ENCODE data around the gene CRYGN. TPM values are rescaled to one million over a fixed set of nuclear protein-coding genes. Genes with fewer than 3 reads are reported as not detected.

CRYGN gene
- total RNA-seq, 2 experiments from 2014 or later = 0.34 to 0.50 TPM

DNA sequence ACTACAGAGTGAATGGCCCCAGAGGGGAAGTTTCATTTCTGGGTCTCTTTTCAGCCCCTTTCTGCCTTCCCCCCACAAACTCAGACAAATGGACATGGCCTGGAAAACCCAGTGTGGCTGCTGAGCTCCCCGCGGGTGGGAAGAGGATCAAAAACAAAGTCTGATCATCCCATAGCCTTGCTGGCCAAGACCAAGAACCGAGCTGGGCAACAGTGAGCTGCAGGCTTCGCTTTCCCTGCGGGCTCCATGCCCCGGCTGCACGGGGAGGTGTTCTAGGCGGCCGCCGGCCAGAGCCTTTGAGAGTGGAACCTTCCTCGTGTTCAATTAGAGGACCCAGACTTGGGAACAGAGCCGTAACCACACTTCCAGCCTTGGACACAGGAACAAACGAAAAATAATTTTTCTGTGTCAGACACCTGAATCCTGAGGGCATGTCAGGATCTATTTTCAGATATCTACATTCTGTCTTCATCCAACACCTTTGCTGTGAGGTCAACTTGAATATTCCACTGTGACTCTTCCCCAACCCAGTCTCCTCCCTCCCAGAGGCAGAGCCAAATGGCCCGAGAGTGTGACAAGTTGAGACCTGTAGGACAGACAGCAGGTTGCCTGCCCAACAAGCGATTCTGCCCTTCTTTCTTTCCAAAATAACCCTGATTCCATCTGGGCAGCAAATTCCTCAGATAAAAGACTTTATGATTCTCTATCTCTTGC, 56.1 kb downstream of the CRYGN start:
- no peaks in the 10 kb centered on the region for H3K9me3 Mint-ChIP-seq (ENCODE audit: insufficient read depth)
- ChIA-PET CTCF (interaction anchor here (1.3 to 3.4 kb wide), 2 partner anchors 57 to 65 kb away, joined by 3 to 22 read pairs; no protein-coding TSS in a partner anchor), POLR2A (no interaction called here)
- peaks cover 4% of the 10 kb centered on the region for H3K36me3 Mint-ChIP-seq (ENCODE audit: low read depth)
- ATAC-seq (no peak), DNase-seq (no peak)
- peaks cover 21% of the 10 kb centered on the region for H3K27me3 Mint-ChIP-seq (ENCODE audit: low read depth)
- peaks cover 12% of the 10 kb centered on the region for H3K4me1 Mint-ChIP-seq (ENCODE audit: low read depth)
- no peak overlapping the region for H3K4me3 Mint-ChIP-seq
- no peak overlapping the region for H3K27ac Mint-ChIP-seq

- H3K4me3 Mint-ChIP-seq = peak overlapping the region; percentile 44
- no peak for DNase-seq
- CTCF ChIA-PET = interaction anchor here (1.2 to 3.4 kb wide), 4 partner anchors 14 to 67 kb away, joined by 3 to 22 read pairs (median 4); no protein-coding TSS in a partner anchor
- no peak overlapping the region for H3K27ac Mint-ChIP-seq
- H3K9me3 Mint-ChIP-seq (ENCODE audit: insufficient read depth) = no peaks in the 10 kb centered on the region
- H3K27me3 Mint-ChIP-seq (ENCODE audit: low read depth) = peaks cover 21% of the 10 kb centered on the region
- peaks cover 12% of the 10 kb centered on the region for H3K4me1 Mint-ChIP-seq (ENCODE audit: low read depth)
- peaks cover 10% of the 10 kb centered on the region for H3K36me3 Mint-ChIP-seq (ENCODE audit: low read depth)
- ATAC-seq = peak; percentile 50
- POLR2A ChIA-PET = interaction anchor here (0.7 kb wide), 1 partner anchor 31 kb away, joined by 3 read pairs; no protein-coding TSS in a partner anchor
These were observed 57.7 kb downstream of the CRYGN start for GRCh38 chr7:151382079-151382885.

DNA sequence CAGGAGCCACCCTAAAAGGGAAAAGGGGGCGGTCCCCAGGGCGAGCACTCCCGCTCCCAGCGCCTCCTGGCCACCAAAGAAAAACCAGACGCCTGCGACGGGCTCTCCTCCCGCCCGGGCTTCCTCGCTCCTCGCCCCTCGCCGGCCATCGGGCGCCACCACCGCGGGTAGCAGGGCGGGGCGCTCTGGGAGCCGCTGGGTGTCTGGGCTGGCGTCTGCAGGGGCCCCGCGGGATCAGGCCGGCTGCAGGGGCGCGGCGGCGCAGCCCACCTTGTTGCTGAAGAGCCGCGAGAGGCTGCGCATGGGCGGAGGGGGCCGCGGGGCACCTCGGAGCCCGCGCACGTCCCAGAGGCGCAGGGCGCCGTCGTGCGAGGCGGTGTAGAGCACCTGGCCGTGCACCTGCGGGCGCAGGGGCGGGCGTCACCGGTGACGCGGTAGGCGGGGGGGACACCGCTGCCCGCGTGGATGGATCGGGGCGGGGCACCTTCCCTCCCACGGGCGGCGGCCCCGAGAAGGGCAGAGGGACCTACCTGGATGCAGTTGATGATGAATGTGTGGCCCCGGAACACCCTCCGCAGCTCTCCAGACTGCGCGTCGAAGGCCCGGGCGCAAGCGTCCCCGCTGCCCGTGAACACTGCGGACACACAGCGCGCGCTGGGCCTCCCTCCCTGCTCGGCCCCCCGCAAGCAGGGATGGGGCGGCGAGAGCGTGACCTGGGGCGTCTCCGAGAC, 58.4 kb downstream of the CRYGN start:
- peaks cover 12% of the 10 kb centered on the region for H3K4me1 Mint-ChIP-seq (ENCODE audit: low read depth)
- H3K9me3 Mint-ChIP-seq (ENCODE audit: insufficient read depth) = no peaks in the 10 kb centered on the region
- H3K27me3 Mint-ChIP-seq (ENCODE audit: low read depth) = peaks cover 21% of the 10 kb centered on the region
- DNase-seq (no peak), ATAC-seq (peak; percentile 63)
- ChIA-PET POLR2A (no interaction called here), CTCF (interaction anchor here (1.2 kb wide), 2 partner anchors 13 to 63 kb away, joined by 3 to 4 read pairs; no protein-coding TSS in a partner anchor)
- peaks cover 14% of the 10 kb centered on the region for H3K36me3 Mint-ChIP-seq (ENCODE audit: low read depth)
- no peak overlapping the region for H3K4me3 Mint-ChIP-seq
- H3K27ac Mint-ChIP-seq = no peak overlapping the region

DNA sequence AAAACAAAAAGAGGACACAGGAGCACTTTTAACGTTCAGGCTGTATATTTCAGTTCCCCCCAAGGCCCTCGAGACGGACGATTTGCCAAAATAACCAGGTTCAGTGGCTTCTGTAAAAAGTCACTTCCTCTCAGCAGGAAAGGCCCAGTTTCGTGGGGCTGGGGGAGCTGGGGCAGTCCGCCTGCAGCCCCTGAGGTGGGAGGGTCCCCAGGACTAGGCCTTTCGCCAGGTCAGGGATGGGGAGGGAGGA, 58.9 kb downstream of the CRYGN start:
- Mint-ChIP-seq H3K27me3 (ENCODE audit: low read depth) (peaks cover 21% of the 10 kb centered on the region), H3K4me3 (peak overlapping the region; percentile 26), H3K4me1 (ENCODE audit: low read depth) (peaks cover 12% of the 10 kb centered on the region), H3K27ac (no peak overlapping the region), H3K36me3 (ENCODE audit: low read depth) (peaks cover 14% of the 10 kb centered on the region), H3K9me3 (ENCODE audit: insufficient read depth) (no peaks in the 10 kb centered on the region)
- ATAC-seq (no peak), DNase-seq (no peak)
- ChIA-PET POLR2A (no interaction called here), CTCF (interaction anchor here (1.2 kb wide), 2 partner anchors 12 to 63 kb away, joined by 3 to 4 read pairs; no protein-coding TSS in a partner anchor)

DNA sequence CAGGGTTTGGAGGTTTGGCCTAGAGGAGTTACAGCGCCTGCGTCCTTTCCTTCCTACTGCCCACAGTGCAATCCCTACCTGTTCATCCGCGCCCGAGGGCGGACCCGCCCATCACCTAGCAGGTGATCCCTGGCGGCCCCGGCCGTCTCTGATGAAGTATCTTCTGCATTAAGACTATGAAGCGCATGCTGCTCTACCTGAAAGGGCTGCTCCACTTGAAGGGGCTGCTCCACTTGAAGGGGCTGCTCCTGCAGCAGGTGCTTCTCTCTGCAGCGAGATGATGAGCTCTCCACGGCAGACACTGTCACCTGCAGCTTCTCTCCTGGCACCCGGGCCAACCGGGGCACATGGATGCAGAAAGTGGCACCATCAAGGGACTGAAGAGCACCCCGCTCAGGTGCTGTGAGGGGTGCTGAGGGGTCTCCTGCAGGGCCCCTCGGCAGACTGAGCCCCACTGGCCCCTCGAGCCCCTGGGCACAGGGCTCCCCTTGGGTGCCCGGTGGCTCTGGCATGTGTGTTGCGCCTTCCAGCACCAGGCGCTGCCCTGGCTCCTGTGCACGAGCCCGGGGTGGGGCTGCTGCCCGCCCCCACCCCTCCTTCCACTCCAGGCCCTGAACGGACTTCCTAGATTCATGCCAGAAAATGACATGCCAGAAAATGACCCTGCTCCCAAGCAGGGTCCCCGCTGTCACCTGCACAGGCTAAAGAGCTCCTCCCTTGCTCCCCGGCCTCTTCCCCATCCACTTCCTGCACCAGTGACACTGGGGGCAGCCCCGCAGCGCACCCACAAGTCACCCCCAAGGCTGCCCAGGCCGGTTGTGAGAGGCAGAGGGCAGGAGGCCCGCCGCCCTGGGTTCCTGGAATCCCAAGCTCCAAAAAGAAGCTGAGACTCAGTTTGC, 59.5 kb downstream of the CRYGN start:
- H3K9me3 Mint-ChIP-seq (ENCODE audit: insufficient read depth) = no peaks in the 10 kb centered on the region
- H3K27ac Mint-ChIP-seq = no peak overlapping the region
- DNase-seq (no peak), ATAC-seq (no peak)
- H3K36me3 Mint-ChIP-seq (ENCODE audit: low read depth) = peaks cover 14% of the 10 kb centered on the region
- POLR2A ChIA-PET = no interaction called here
- CTCF ChIA-PET = interaction anchor here (1.2 kb wide), 2 partner anchors 12 to 64 kb away, joined by 3 to 4 read pairs; no protein-coding TSS in a partner anchor
- H3K27me3 Mint-ChIP-seq (ENCODE audit: low read depth) = peaks cover 21% of the 10 kb centered on the region
- peak overlapping the region; percentile 26 for H3K4me3 Mint-ChIP-seq
- H3K4me1 Mint-ChIP-seq (ENCODE audit: low read depth) = peaks cover 12% of the 10 kb centered on the region

DNA sequence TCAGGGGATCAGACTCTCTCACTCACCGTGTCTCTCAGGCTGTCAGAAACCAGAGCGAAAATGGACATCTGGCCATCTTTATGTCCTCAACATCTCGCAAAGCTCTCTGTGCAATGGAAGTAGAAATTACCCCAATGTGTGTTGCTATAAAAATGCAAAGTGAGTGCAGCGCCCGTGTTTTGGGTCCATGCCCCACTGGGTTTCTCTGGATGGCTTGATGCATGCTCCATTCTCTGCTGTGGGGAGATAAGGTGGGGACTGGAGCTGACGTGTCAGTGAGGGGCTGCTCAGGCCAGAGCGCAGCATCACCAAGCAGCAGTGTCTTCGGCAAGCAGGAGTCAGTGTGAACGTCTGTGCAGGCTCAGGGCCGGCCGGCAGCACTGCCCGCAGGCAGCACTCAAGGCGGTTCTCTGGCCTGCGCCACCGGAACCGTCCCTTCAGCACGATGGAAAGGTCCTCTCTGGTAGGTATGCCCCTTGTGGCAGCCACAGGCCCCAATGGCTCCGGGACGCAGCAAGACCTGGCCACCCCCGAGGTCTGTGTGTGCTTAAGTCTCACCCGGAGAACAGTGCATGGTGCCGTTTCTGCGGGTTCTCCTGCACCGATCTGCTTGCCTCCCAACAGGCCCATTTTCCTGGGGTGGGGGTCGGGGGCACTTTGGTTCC, 60.3 kb downstream of the CRYGN start:
- ChIA-PET CTCF (interaction anchor here (2.8 kb wide), 1 partner anchor 11 kb away, joined by 9 read pairs; no protein-coding TSS in a partner anchor), POLR2A (no interaction called here)
- no peaks in the 10 kb centered on the region for H3K9me3 Mint-ChIP-seq (ENCODE audit: insufficient read depth)
- H3K36me3 Mint-ChIP-seq (ENCODE audit: low read depth) = peaks cover 17% of the 10 kb centered on the region
- H3K4me1 Mint-ChIP-seq (ENCODE audit: low read depth) = peaks cover 12% of the 10 kb centered on the region
- no peak for DNase-seq
- no peak overlapping the region for H3K27ac Mint-ChIP-seq
- peaks cover 21% of the 10 kb centered on the region for H3K27me3 Mint-ChIP-seq (ENCODE audit: low read depth)
- ATAC-seq = no peak
- no peak overlapping the region for H3K4me3 Mint-ChIP-seq

GRCh38 chr7:151379193-151379520, 60.8 kb downstream of the CRYGN start:
- ChIA-PET POLR2A (interaction anchor here (1.2 kb wide), 1 partner anchor 36 kb away, joined by 4 read pairs; no protein-coding TSS in a partner anchor), CTCF (interaction anchor here (0.6 to 2.8 kb wide), 2 partner anchors 11 to 69 kb away, joined by 3 to 9 read pairs; no protein-coding TSS in a partner anchor)
- Mint-ChIP-seq H3K9me3 (ENCODE audit: insufficient read depth) (no peaks in the 10 kb centered on the region), H3K4me1 (ENCODE audit: low read depth) (peaks cover 12% of the 10 kb centered on the region), H3K36me3 (ENCODE audit: low read depth) (peaks cover 19% of the 10 kb centered on the region), H3K27me3 (ENCODE audit: low read depth) (peaks cover 17% of the 10 kb centered on the region), H3K27ac (no peak overlapping the region), H3K4me3 (no peak overlapping the region)
- DNase-seq (no peak), ATAC-seq (no peak)

Small RNA genes within 50 kb of the gene (microRNA-seq; reads per million reads assigned to microRNA genes)
- not detected for gene MIR3907

Other genes starting within 250 kb of the CRYGN start
- gene H2BK1, start 229.7 kb downstream of the CRYGN start, total RNA-seq = under 1 TPM in 1 of 2 experiments, not detected in 1; 0.76 TPM
- gene ABCF2, start 212.9 kb downstream of the CRYGN start, total RNA-seq = 10 to 100 TPM; 38.2 to 45.9 TPM
- gene CHPF2, start 207.7 kb downstream of the CRYGN start, total RNA-seq = 10 to 100 TPM; 34.7 to 36.1 TPM
- gene SMARCD3, start 191.4 kb downstream of the CRYGN start, total RNA-seq = 1 to 10 TPM; 4.2 to 4.7 TPM
- 10 to 100 TPM; 59.0 to 59.2 TPM for gene NUB1, start 98.3 kb downstream of the CRYGN start, total RNA-seq
- under 1 TPM; 0.26 to 0.32 TPM for gene WDR86, start 30.1 kb downstream of the CRYGN start, total RNA-seq
- 10 to 100 TPM; 81.1 to 90.3 TPM for gene RHEB, start 79.8 kb upstream of the CRYGN start, total RNA-seq